ENCODE data around the gene SH3GL1. TPM values are rescaled to one million over a fixed set of nuclear protein-coding genes. Genes with fewer than 3 reads are reported as not detected.

The SH3GL1 gene
- total and polyA plus RNA-seq, 2 donors from 2014 or later: 34.8 to 52.7 TPM

DNA sequence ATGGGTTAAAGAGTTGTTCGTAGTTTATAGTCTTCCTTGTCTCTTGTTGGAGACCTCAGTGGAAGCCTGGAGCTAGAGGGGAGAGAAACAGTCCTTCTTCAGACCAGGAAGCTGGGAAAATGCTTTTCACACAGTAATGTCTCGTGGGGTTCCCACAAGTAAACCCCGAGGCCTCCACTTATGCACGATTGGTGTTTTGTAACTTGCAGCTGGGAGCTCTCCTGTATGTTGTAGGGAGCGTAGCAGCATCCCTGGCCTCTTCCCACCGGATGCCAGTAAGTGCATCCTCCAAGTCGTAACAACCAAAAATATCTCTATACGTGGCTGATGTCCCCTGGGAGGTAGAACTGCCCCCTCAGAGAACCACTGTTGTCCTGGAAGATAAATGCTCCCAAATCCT lies 5.6 kb upstream of the SH3GL1 start:
- Histone ChIP-seq H3K27me3 (ENCODE audit: control insufficient read depth, insufficient read depth, low read length) (no peaks in the 10 kb centered on the region), H3K9me3 (ENCODE audit: control insufficient read depth in 2 of 3, insufficient read depth in 1 of 3, low read length in 3 of 3) (no peaks in the 10 kb centered on the region), H3K4me3 (ENCODE audit: low read length in 3 of 3) (no peak overlapping the region), H3K9ac (ENCODE audit: low read length in 3 of 3) (no peak overlapping the region), H3K4me1 (ENCODE audit: control insufficient read depth in 2 of 3, insufficient read depth in 2 of 3, low read depth in 1 of 3, low read length in 3 of 3) (peaks cover 0 to 18% (median 10%) of the 10 kb centered on the region in 3 donors), H3K27ac (ENCODE audit: low read depth in 2 of 2, low read length in 2 of 2) (no peak overlapping the region), H3K36me3 (ENCODE audit: control insufficient read depth in 2 of 3, insufficient read depth in 3 of 3, low read length in 3 of 3) (no peaks in the 10 kb centered on the region)
- DNase-seq (no peak), FAIRE-seq (no peak)
- intact Hi-C loops (cut with DNase I): no loop called here
- TF ChIP-seq CTCF (IDR thresholded peaks at IDR 0.05; ENCODE audit: borderline replicate concordance, extremely low read depth, insufficient read depth): no peak

- H3K4me1 ChIP-seq (ENCODE audit: control insufficient read depth in 2 of 3, insufficient read depth in 2 of 3, low read depth in 1 of 3, low read length in 3 of 3): peaks cover 0 to 22% (median 15%) of the 10 kb centered on the region in 3 donors
- peak overlapping the region; percentile 47 to 73 (median 65) for H3K9ac ChIP-seq (ENCODE audit: low read length in 3 of 3)
- H3K9me3 ChIP-seq (ENCODE audit: control insufficient read depth in 2 of 3, insufficient read depth in 1 of 3, low read length in 3 of 3): no peaks in the 10 kb centered on the region
- FAIRE-seq (no peak), DNase-seq (peak in 2 of 5 donors; percentile 15 to 73)
- no peaks in the 10 kb centered on the region for H3K36me3 ChIP-seq (ENCODE audit: control insufficient read depth in 2 of 3, insufficient read depth in 3 of 3, low read length in 3 of 3)
- no peak for TF ChIP-seq CTCF (IDR thresholded peaks at IDR 0.05; ENCODE audit: borderline replicate concordance, extremely low read depth, insufficient read depth)
- no peaks in the 10 kb centered on the region for H3K27me3 ChIP-seq (ENCODE audit: control insufficient read depth, insufficient read depth, low read length)
- no peak overlapping the region for H3K27ac ChIP-seq (ENCODE audit: low read depth in 2 of 2, low read length in 2 of 2)
- peak overlapping the region; percentile 68 to 75 (median 69) for H3K4me3 ChIP-seq (ENCODE audit: low read length in 3 of 3)
- intact Hi-C loops (cut with DNase I): no loop called here
These were observed 2.8 kb upstream of the SH3GL1 start for GRCh38 chr19:4403005-4403761.

GRCh38 chr19:4402171-4403004 lies 2.0 kb upstream of the SH3GL1 start, which contains the start of gene CHAF1A:
CHAF1A (plus strand) TSS chr19:4402640; CDS start chr19:4402763, 123 bp downstream.
- Histone ChIP-seq H3K4me1 (ENCODE audit: control insufficient read depth in 2 of 3, insufficient read depth in 2 of 3, low read depth in 1 of 3, low read length in 3 of 3) (peaks cover 0 to 24% (median 22%) of the 10 kb centered on the region in 3 donors), H3K9me3 (ENCODE audit: control insufficient read depth in 2 of 3, insufficient read depth in 1 of 3, low read length in 3 of 3) (no peaks in the 10 kb centered on the region), H3K27me3 (ENCODE audit: control insufficient read depth, insufficient read depth, low read length) (no peaks in the 10 kb centered on the region), H3K9ac (ENCODE audit: low read length in 3 of 3) (peak within 1 kb of the TSS; percentile 73 to 76 (median 75)), H3K4me3 (ENCODE audit: low read length in 3 of 3) (peak within 1 kb of the TSS; percentile 69 to 80 (median 75)), H3K36me3 (ENCODE audit: control insufficient read depth in 2 of 3, insufficient read depth in 3 of 3, low read length in 3 of 3) (no peaks in the 10 kb centered on the region), H3K27ac (ENCODE audit: low read depth in 2 of 2, low read length in 2 of 2) (peak within 1 kb of the TSS; percentile 86 to 93)
- peak; percentile 99 for FAIRE-seq
- TF ChIP-seq CTCF (IDR thresholded peaks at IDR 0.05; ENCODE audit: borderline replicate concordance, extremely low read depth, insufficient read depth): peak; percentile 1
- DNase-seq: peak; percentile 100
- intact Hi-C loops (cut with DNase I): no loop called here

Measured in kidney (tissue), 14 donors.